WTC11 (cell line): Measurements from ENCODE around the gene SLC2A11.

Source experiments
- ATF3 ChIP-seq: sonication (generic); formaldehyde crosslinking; conservative IDR thresholded peaks from 2 replicates; pipeline ENCODE4 v1.8.1; 2022; ENCODE audit warnings: mild to moderate bottlenecking, missing genetic modification reagents
- ATF6 ChIP-seq: sonication (generic); formaldehyde crosslinking; IDR thresholded peaks from 2 replicates; pipeline ENCODE4 v1.8.1; 2023; ENCODE audit warnings: mild to moderate bottlenecking, missing genetic modification reagents
- CREB1 ChIP-seq: sonication (generic); formaldehyde crosslinking; IDR thresholded peaks from 2 replicates; pipeline ENCODE4 v1.8.0; 2023; ENCODE audit warnings: mild to moderate bottlenecking, missing genetic modification reagents
- CTCF ChIP-seq: fragments of 200-600 bp; IDR thresholded peaks from 2 replicates; pipeline ENCODE4 v1.8.0; 2022; ENCODE audit warnings: antibody characterized with exemption
- FOXK1 ChIP-seq: sonication (generic); formaldehyde crosslinking; IDR thresholded peaks from 2 replicates; pipeline ENCODE4 v1.8.0; 2022; ENCODE audit warnings: mild to moderate bottlenecking, moderate library complexity, missing genetic modification reagents
- IRF2 ChIP-seq: sonication (generic); formaldehyde crosslinking; IDR thresholded peaks from 2 replicates; pipeline ENCODE4 v1.8.0; 2022; ENCODE audit warnings: low read depth, missing genetic modification reagents, borderline replicate concordance
- JUN ChIP-seq: sonication (generic); formaldehyde crosslinking; IDR thresholded peaks from 2 replicates; pipeline ENCODE4 v1.8.0; 2023; ENCODE audit warnings: mild to moderate bottlenecking, missing genetic modification reagents
- NFATC4 ChIP-seq: fragments of 250-450 bp; sonication (Bioruptor Pico); IDR thresholded peaks from 2 replicates; pipeline ENCODE4 v1.9.0; 2021; ENCODE audit warnings: mild to moderate bottlenecking
- NR2C2 ChIP-seq: sonication (generic); formaldehyde crosslinking; IDR thresholded peaks from 2 replicates; pipeline ENCODE4 v1.8.0; 2022; ENCODE audit warnings: mild to moderate bottlenecking, missing genetic modification reagents
- SOX15 ChIP-seq: fragments of 250-450 bp; sonication (Bioruptor Pico); IDR thresholded peaks from 2 replicates; pipeline ENCODE4 v1.9.0; 2021; ENCODE audit warnings: mild to moderate bottlenecking
- STAT6 ChIP-seq: sonication (generic); formaldehyde crosslinking; conservative IDR thresholded peaks from 2 replicates; pipeline ENCODE4 v1.8.1; 2023; ENCODE audit warnings: mild to moderate bottlenecking, low read depth, missing genetic modification reagents, moderate library complexity
- USF1 ChIP-seq: sonication (generic); formaldehyde crosslinking; IDR thresholded peaks from 2 replicates; pipeline ENCODE4 v1.8.0; 2022; ENCODE audit warnings: mild to moderate bottlenecking, missing genetic modification reagents
- USF2 ChIP-seq: sonication (generic); formaldehyde crosslinking; IDR thresholded peaks from 2 replicates; pipeline ENCODE4 v1.8.1; 2023; ENCODE audit warnings: mild to moderate bottlenecking, missing genetic modification reagents, moderate library complexity
- TF ChIP-seq, protein P1 (sequence below): sonication (generic); formaldehyde crosslinking; IDR thresholded peaks from 2 replicates; pipeline ENCODE4 v1.8.1; 2022; ENCODE audit warnings: low read depth, mild to moderate bottlenecking, moderate library complexity, missing genetic modification reagents, borderline replicate concordance

- TF ChIP-seq, protein P1, sequence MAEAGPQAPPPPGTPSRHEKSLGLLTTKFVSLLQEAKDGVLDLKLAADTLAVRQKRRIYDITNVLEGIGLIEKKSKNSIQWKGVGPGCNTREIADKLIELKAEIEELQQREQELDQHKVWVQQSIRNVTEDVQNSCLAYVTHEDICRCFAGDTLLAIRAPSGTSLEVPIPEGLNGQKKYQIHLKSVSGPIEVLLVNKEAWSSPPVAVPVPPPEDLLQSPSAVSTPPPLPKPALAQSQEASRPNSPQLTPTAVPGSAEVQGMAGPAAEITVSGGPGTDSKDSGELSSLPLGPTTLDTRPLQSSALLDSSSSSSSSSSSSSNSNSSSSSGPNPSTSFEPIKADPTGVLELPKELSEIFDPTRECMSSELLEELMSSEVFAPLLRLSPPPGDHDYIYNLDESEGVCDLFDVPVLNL (CRISPR knock-in tag) = no peak
- TF ChIP-seq ATF6 (CRISPR knock-in tag) = no peak
- no peak for TF ChIP-seq CTCF
- TF ChIP-seq SOX15 (CRISPR knock-in tag) = no peak
- TF ChIP-seq STAT6 (CRISPR knock-in tag) = no peak
- TF ChIP-seq USF2 = peak; percentile 48
- no peak for TF ChIP-seq CREB1
- no peak for TF ChIP-seq ATF3 (CRISPR knock-in tag)
- TF ChIP-seq JUN = no peak
- TF ChIP-seq NR2C2 (CRISPR knock-in tag) = no peak
- peak; percentile 89 for TF ChIP-seq FOXK1 (CRISPR knock-in tag)
- TF ChIP-seq USF1 (CRISPR knock-in tag) = no peak
- no peak for TF ChIP-seq NFATC4 (CRISPR knock-in tag)
- no peak for TF ChIP-seq IRF2 (CRISPR knock-in tag)
Measured at GRCh38 chr22:23913661-23914353, 56.1 kb downstream of the SLC2A11 start.
